Measurements from ENCODE around the gene ZBTB11.
"Not testable (repeated sequence)": the region's sequence is repeated elsewhere in the genome, so short reads cannot be mapped to it uniquely, and the experiment has no call there.

The ZBTB11 gene

GRCh38 chr3:101635345-101635744 lies 41.6 kb downstream of the ZBTB11 start:
- no peak overlapping the region for H3K4me3 ChIP-seq (ENCODE audit: low read length)
- no peak for DNase-seq (ENCODE audit: low read depth)
- TF ChIP-seq CTCF (conservative IDR thresholded peaks at IDR 0.05; ENCODE audit: low read depth, low read length): no peak

GRCh38 chr3:101634591-101635196 lies 42.2 kb downstream of the ZBTB11 start:
- no peak for TF ChIP-seq CTCF (conservative IDR thresholded peaks at IDR 0.05; ENCODE audit: low read depth, low read length)
- no peak for DNase-seq (ENCODE audit: low read depth)
- no peak overlapping the region for H3K4me3 ChIP-seq (ENCODE audit: low read length)

GRCh38 chr3:101633186-101633585 lies 43.7 kb downstream of the ZBTB11 start:
- TF ChIP-seq CTCF (conservative IDR thresholded peaks at IDR 0.05; ENCODE audit: low read depth, low read length): no peak
- no peak for DNase-seq (ENCODE audit: low read depth)
- no peak overlapping the region for H3K4me3 ChIP-seq (ENCODE audit: low read length)

GRCh38 chr3:101632586-101632985 lies 44.3 kb downstream of the ZBTB11 start:
- TF ChIP-seq CTCF (conservative IDR thresholded peaks at IDR 0.05; ENCODE audit: low read depth, low read length): no peak
- H3K4me3 ChIP-seq (ENCODE audit: low read length): no peak overlapping the region
- DNase-seq (ENCODE audit: low read depth): no peak

- H3K4me3 ChIP-seq (ENCODE audit: low read length); DNase-seq (ENCODE audit: low read depth): not testable (repeated sequence)
These were observed 45.0 kb downstream of the ZBTB11 start for GRCh38 chr3:101631959-101632358.

- H3K4me3 ChIP-seq (ENCODE audit: low read length): no peak overlapping the region
- no peak for TF ChIP-seq CTCF (conservative IDR thresholded peaks at IDR 0.05; ENCODE audit: low read depth, low read length)
- DNase-seq (ENCODE audit: low read depth): no peak
These were observed 45.7 kb downstream of the ZBTB11 start for GRCh38 chr3:101631098-101631796.

- no peak for DNase-seq (ENCODE audit: low read depth)
- no peak for TF ChIP-seq CTCF (conservative IDR thresholded peaks at IDR 0.05; ENCODE audit: low read depth, low read length)
- H3K4me3 ChIP-seq (ENCODE audit: low read length): no peak overlapping the region
These were observed 47.7 kb downstream of the ZBTB11 start for GRCh38 chr3:101629219-101629618.
